ENCODE measurements around the gene ZNF333.
"Not testable (repeated sequence)": the region's sequence is repeated elsewhere in the genome, so short reads cannot be mapped to it uniquely, and the experiment has no call there.

The ZNF333 gene

DNA sequence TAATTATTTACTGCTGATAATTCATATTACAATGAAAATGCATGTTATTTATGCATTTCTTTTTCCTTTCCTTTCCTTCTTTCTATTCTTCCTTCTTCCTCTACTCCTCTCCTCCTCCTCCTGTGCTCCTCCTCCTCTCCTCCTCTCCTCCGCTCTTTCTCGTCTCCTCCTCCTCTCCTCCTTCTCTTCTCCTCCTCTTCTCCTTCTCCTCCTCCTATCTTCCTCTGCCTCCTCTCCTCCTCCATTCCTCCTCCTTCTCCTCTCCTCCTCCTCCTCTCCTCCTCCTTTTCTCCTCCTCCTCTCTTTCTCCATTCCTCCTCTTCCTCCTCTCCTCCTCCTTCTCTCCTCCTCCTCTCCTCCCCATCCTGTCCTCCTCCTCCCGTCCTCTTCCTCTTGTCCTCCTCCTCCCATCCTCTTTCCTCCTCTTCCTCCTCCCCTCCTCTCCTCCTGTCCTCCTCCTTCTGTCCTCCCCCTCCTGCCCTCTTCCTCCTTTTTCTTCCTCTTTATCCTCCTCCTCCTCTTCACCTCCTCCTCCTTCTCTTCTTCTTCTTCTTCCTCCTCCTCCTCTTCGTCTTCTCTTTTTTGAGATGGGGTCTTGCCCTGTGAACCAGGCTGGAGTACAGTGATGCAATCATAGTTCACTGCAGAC is 73.8 kb downstream of the ZNF333 start:
- H3K4me1 ChIP-seq (ENCODE audit: control extremely low read depth in 1 of 4, control insufficient read depth in 4 of 4, insufficient read depth in 4 of 4, low read length in 3 of 4), result no peaks in the 10 kb centered on the region
- no peaks in the 10 kb centered on the region for H3K27me3 ChIP-seq (replicated peaks in 2 of 5; ENCODE audit: control insufficient read depth in 4 of 5, insufficient read depth in 5 of 5, low read length in 4 of 5)
- POLR2A ChIA-PET, result interaction anchor here (0.6 kb wide), 1 partner anchor 54 kb away, joined by 4 read pairs; no protein-coding TSS in a partner anchor
- no peak overlapping the region for H3K27ac ChIP-seq (ENCODE audit: insufficient read depth in 1 of 2, low read depth in 1 of 2, low read length in 2 of 2, poor library complexity in 1 of 2, severe bottlenecking in 2 of 2)
- WGBS (ENCODE audit: insufficient coverage), result 98% methylated on average over 3 of the region's 4 CpGs
- no peak overlapping the region for H3K4me3 ChIP-seq (ENCODE audit: control insufficient read depth in 1 of 7, extremely low read depth in 1 of 7, insufficient read depth in 4 of 7, low read depth in 2 of 7, low read length in 6 of 7)
- CTCF ChIA-PET, result no interaction called here
- H3K36me3 ChIP-seq (ENCODE audit: control insufficient read depth in 4 of 4, insufficient read depth in 4 of 4, low read length in 3 of 4), result peaks cover 15 to 87% (median 45%) of the 10 kb centered on the region in 4 experiments
- no peaks in the 10 kb centered on the region for H3K9me3 ChIP-seq (ENCODE audit: control extremely low read depth in 1 of 5, control insufficient read depth in 4 of 5, insufficient read depth in 2 of 5, low read depth in 1 of 5, low read length in 4 of 5)
- DNase-seq, result no peak

- H3K4me1 ChIP-seq (ENCODE audit: control extremely low read depth in 1 of 4, control insufficient read depth in 4 of 4, insufficient read depth in 4 of 4, low read length in 3 of 4), result no peaks in the 10 kb centered on the region
- no peaks in the 10 kb centered on the region for H3K27me3 ChIP-seq (replicated peaks in 2 of 5; ENCODE audit: control insufficient read depth in 4 of 5, insufficient read depth in 5 of 5, low read length in 4 of 5)
- H3K27ac ChIP-seq (ENCODE audit: insufficient read depth in 1 of 2, low read depth in 1 of 2, low read length in 2 of 2, poor library complexity in 1 of 2, severe bottlenecking in 2 of 2), result no peak overlapping the region
- 97% methylated on average over 7 of the region's 9 CpGs for WGBS (ENCODE audit: insufficient coverage)
- no peak overlapping the region for H3K4me3 ChIP-seq (ENCODE audit: control insufficient read depth in 1 of 7, extremely low read depth in 1 of 7, insufficient read depth in 4 of 7, low read depth in 2 of 7, low read length in 6 of 7)
- ChIA-PET POLR2A (no interaction called here), CTCF (no interaction called here)
- peaks cover 17 to 91% (median 48%) of the 10 kb centered on the region in 4 experiments for H3K36me3 ChIP-seq (ENCODE audit: control insufficient read depth in 4 of 4, insufficient read depth in 4 of 4, low read length in 3 of 4)
- DNase-seq, result no peak
- H3K9me3 ChIP-seq (ENCODE audit: control extremely low read depth in 1 of 5, control insufficient read depth in 4 of 5, insufficient read depth in 2 of 5, low read depth in 1 of 5, low read length in 4 of 5), result no peaks in the 10 kb centered on the region
Observed at GRCh38 chr19:14764401-14764800, 74.6 kb downstream of the ZNF333 start.

DNA sequence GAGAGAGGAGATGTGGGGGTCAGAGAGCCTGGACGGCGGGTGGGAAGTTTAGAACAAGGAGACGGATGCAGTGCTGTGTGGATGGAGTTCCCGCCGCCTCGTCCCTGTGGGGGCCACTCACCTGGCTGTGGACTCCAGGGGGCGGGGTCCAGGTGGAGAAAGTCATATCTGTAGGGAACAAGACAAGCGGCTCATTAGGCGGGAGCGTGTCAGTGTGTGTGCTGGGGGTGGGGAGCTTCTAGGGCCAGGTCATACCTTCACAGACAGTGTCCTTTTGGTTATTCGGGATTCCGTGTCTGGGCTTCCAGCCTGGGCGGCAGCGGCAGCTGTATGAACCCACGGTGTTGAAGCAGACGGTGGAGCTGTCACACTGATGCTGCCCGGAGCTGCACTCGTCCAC is 75.6 kb downstream of the ZNF333 start:
- not testable (repeated sequence) for H3K4me1 ChIP-seq (ENCODE audit: control extremely low read depth in 1 of 4, control insufficient read depth in 4 of 4, insufficient read depth in 4 of 4, low read length in 3 of 4); H3K9me3 ChIP-seq (ENCODE audit: control extremely low read depth in 1 of 5, control insufficient read depth in 4 of 5, insufficient read depth in 2 of 5, low read depth in 1 of 5, low read length in 4 of 5); H3K4me3 ChIP-seq (ENCODE audit: control insufficient read depth in 1 of 7, extremely low read depth in 1 of 7, insufficient read depth in 4 of 7, low read depth in 2 of 7, low read length in 6 of 7); DNase-seq; H3K27me3 ChIP-seq (replicated peaks in 2 of 5; ENCODE audit: control insufficient read depth in 4 of 5, insufficient read depth in 5 of 5, low read length in 4 of 5); H3K27ac ChIP-seq (ENCODE audit: insufficient read depth in 1 of 2, low read depth in 1 of 2, low read length in 2 of 2, poor library complexity in 1 of 2, severe bottlenecking in 2 of 2)
- ChIA-PET CTCF (interaction anchor here (1.3 to 1.4 kb wide), 2 partner anchors 10 to 21 kb away, joined by 4 to 5 read pairs; no protein-coding TSS in a partner anchor), POLR2A (interaction anchor here (0.7 kb wide), 1 partner anchor 368 kb away, joined by 13 read pairs; no protein-coding TSS in a partner anchor)
- H3K36me3 ChIP-seq (ENCODE audit: control insufficient read depth in 4 of 4, insufficient read depth in 4 of 4, low read length in 3 of 4), result peaks cover 23 to 92% (median 49%) of the 10 kb centered on the region in 4 experiments
- WGBS (ENCODE audit: insufficient coverage), result no CpG with 5 or more reads among the region's 18 CpGs

DNA sequence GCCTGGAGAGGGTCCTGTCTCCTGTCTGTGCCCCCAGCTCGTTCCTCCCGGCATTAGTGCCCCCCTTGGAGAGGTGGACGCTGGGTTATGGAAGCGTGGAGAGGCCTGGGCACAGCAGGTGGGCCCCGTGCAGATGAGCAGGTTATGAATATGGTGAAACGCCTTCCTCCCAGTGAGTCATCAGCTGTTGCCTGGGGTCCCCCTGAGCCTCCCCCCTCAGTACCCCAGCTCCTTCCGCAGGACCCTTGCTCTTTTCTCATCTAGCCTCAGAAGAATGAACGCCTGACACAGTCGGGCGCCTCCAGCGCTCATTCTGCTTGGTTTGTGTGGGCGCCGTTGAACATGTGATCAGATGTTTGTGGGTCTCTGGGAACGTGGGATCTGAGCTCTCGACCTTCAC is 76.0 kb downstream of the ZNF333 start:
- CTCF ChIA-PET, result interaction anchor here (1.3 to 1.4 kb wide), 2 partner anchors 9 to 21 kb away, joined by 4 to 5 read pairs; no protein-coding TSS in a partner anchor
- not testable (repeated sequence) for DNase-seq; H3K4me3 ChIP-seq (ENCODE audit: control insufficient read depth in 1 of 7, extremely low read depth in 1 of 7, insufficient read depth in 4 of 7, low read depth in 2 of 7, low read length in 6 of 7); H3K9me3 ChIP-seq (ENCODE audit: control extremely low read depth in 1 of 5, control insufficient read depth in 4 of 5, insufficient read depth in 2 of 5, low read depth in 1 of 5, low read length in 4 of 5); H3K27me3 ChIP-seq (replicated peaks in 2 of 5; ENCODE audit: control insufficient read depth in 4 of 5, insufficient read depth in 5 of 5, low read length in 4 of 5); H3K27ac ChIP-seq (ENCODE audit: insufficient read depth in 1 of 2, low read depth in 1 of 2, low read length in 2 of 2, poor library complexity in 1 of 2, severe bottlenecking in 2 of 2); H3K4me1 ChIP-seq (ENCODE audit: control extremely low read depth in 1 of 4, control insufficient read depth in 4 of 4, insufficient read depth in 4 of 4, low read length in 3 of 4)
- 100% methylated on average over 1 of the region's 15 CpGs for WGBS (ENCODE audit: insufficient coverage)
- POLR2A ChIA-PET, result interaction anchor here (0.7 to 1.2 kb wide), 2 partner anchors 10 to 368 kb away, joined by 4 to 13 read pairs; no protein-coding TSS in a partner anchor
- H3K36me3 ChIP-seq (ENCODE audit: control insufficient read depth in 4 of 4, insufficient read depth in 4 of 4, low read length in 3 of 4), result peaks cover 23 to 90% (median 47%) of the 10 kb centered on the region in 4 experiments

DNA sequence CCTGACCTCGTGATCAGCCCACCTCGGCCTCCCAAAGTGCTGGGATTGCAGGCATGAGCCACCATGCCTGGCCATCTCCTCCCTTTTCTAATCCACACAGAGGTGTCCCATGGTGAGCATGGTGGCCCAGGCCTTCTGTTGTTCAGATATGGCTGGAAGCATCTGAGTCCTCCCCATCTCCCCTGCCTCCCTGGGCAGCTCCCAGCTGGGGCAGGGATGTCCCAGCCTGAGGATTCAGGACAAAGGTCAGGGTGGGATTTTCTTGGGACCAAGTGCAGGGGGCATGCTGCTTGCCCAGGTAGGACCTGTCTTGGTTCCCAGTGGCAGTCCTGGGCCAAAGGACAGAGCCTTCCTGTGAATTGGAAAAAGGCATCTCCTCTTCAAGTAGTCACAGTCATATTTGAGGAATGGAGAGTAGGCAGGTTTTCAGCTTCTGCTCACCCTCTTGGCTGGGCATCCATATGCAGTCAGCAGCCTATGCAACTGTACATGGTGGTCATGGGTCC is 77.7 kb downstream of the ZNF333 start:
- no peak overlapping the region for H3K4me3 ChIP-seq (ENCODE audit: control insufficient read depth in 1 of 7, extremely low read depth in 1 of 7, insufficient read depth in 4 of 7, low read depth in 2 of 7, low read length in 6 of 7)
- no peaks in the 10 kb centered on the region for H3K4me1 ChIP-seq (ENCODE audit: control extremely low read depth in 1 of 4, control insufficient read depth in 4 of 4, insufficient read depth in 4 of 4, low read length in 3 of 4)
- H3K27me3 ChIP-seq (replicated peaks in 2 of 5; ENCODE audit: control insufficient read depth in 4 of 5, insufficient read depth in 5 of 5, low read length in 4 of 5), result no peaks in the 10 kb centered on the region
- DNase-seq, result no peak
- POLR2A ChIA-PET, result no interaction called here
- WGBS (ENCODE audit: insufficient coverage), result 100% methylated on average over 2 of the region's 2 CpGs
- H3K9me3 ChIP-seq (ENCODE audit: control extremely low read depth in 1 of 5, control insufficient read depth in 4 of 5, insufficient read depth in 2 of 5, low read depth in 1 of 5, low read length in 4 of 5), result no peaks in the 10 kb centered on the region
- H3K27ac ChIP-seq (ENCODE audit: insufficient read depth in 1 of 2, low read depth in 1 of 2, low read length in 2 of 2, poor library complexity in 1 of 2, severe bottlenecking in 2 of 2), result no peak overlapping the region
- peaks cover 28 to 89% (median 54%) of the 10 kb centered on the region in 4 experiments for H3K36me3 ChIP-seq (ENCODE audit: control insufficient read depth in 4 of 4, insufficient read depth in 4 of 4, low read length in 3 of 4)
- CTCF ChIA-PET, result interaction anchor here (1.3 kb wide), 1 partner anchor 195 kb away, joined by 3 read pairs; no protein-coding TSS in a partner anchor

GRCh38 chr19:14768001-14768400 is 78.2 kb downstream of the ZNF333 start:
- Histone ChIP-seq H3K4me1 (ENCODE audit: control extremely low read depth in 1 of 4, control insufficient read depth in 4 of 4, insufficient read depth in 4 of 4, low read length in 3 of 4) (no peaks in the 10 kb centered on the region), H3K27ac (ENCODE audit: insufficient read depth in 1 of 2, low read depth in 1 of 2, low read length in 2 of 2, poor library complexity in 1 of 2, severe bottlenecking in 2 of 2) (peak overlapping the region in 1 of 2 experiments; percentile 3), H3K4me3 (ENCODE audit: control insufficient read depth in 1 of 7, extremely low read depth in 1 of 7, insufficient read depth in 4 of 7, low read depth in 2 of 7, low read length in 6 of 7) (no peak overlapping the region), H3K36me3 (ENCODE audit: control insufficient read depth in 4 of 4, insufficient read depth in 4 of 4, low read length in 3 of 4) (peaks cover 28 to 87% (median 56%) of the 10 kb centered on the region in 4 experiments), H3K27me3 (replicated peaks in 2 of 5; ENCODE audit: control insufficient read depth in 4 of 5, insufficient read depth in 5 of 5, low read length in 4 of 5) (no peaks in the 10 kb centered on the region), H3K9me3 (ENCODE audit: control extremely low read depth in 1 of 5, control insufficient read depth in 4 of 5, insufficient read depth in 2 of 5, low read depth in 1 of 5, low read length in 4 of 5) (no peaks in the 10 kb centered on the region)
- POLR2A ChIA-PET, result no interaction called here
- WGBS (ENCODE audit: insufficient coverage), result 100% methylated on average over 1 of the region's 2 CpGs
- CTCF ChIA-PET, result interaction anchor here (1.3 kb wide), 1 partner anchor 195 kb away, joined by 3 read pairs; no protein-coding TSS in a partner anchor
- no peak for DNase-seq

DNA sequence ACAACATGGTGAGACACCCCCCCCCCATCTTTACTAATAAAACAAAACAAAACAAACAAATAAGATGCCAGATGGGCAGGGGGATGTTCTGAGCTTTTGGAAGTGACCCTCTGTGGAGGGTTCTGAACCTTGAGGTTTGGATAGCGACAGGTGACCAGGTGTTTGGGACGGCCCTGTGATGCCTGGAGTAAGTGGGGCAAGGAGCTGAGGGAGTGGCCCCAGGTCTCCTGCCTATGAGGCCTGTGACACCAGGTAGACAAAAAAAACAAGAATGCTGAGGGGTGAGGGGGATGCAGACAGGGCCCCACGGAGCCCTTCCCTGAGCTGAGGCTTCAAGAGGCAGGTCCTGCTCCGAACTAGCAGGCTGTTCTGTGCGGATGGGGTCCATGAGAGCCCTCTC is 79.4 kb downstream of the ZNF333 start:
- Histone ChIP-seq H3K36me3 (ENCODE audit: control insufficient read depth in 4 of 4, insufficient read depth in 4 of 4, low read length in 3 of 4) (peaks cover 28 to 85% (median 50%) of the 10 kb centered on the region in 4 experiments), H3K27ac (ENCODE audit: insufficient read depth in 1 of 2, low read depth in 1 of 2, low read length in 2 of 2, poor library complexity in 1 of 2, severe bottlenecking in 2 of 2) (no peak overlapping the region), H3K27me3 (replicated peaks in 2 of 5; ENCODE audit: control insufficient read depth in 4 of 5, insufficient read depth in 5 of 5, low read length in 4 of 5) (no peaks in the 10 kb centered on the region), H3K4me1 (ENCODE audit: control extremely low read depth in 1 of 4, control insufficient read depth in 4 of 4, insufficient read depth in 4 of 4, low read length in 3 of 4) (peaks cover 0 to under 1% (median 0%) of the 10 kb centered on the region in 4 experiments), H3K4me3 (ENCODE audit: control insufficient read depth in 1 of 7, extremely low read depth in 1 of 7, insufficient read depth in 4 of 7, low read depth in 2 of 7, low read length in 6 of 7) (no peak overlapping the region), H3K9me3 (ENCODE audit: control extremely low read depth in 1 of 5, control insufficient read depth in 4 of 5, insufficient read depth in 2 of 5, low read depth in 1 of 5, low read length in 4 of 5) (no peaks in the 10 kb centered on the region)
- DNase-seq, result no peak
- ChIA-PET CTCF (no interaction called here), POLR2A (interaction anchor here (1.5 kb wide), 1 partner anchor 16 kb away, joined by 4 read pairs; no protein-coding TSS in a partner anchor)
- WGBS (ENCODE audit: insufficient coverage), result 90% methylated on average over 5 of the region's 5 CpGs

All from common myeloid progenitor, CD34-positive (primary cell).